WTC11 (cell line): ENCODE results near the gene HHIPL1. TPM values are rescaled to one million over a fixed set of nuclear protein-coding genes. Genes with fewer than 3 reads are reported as not detected.

Experiments
- ATAC-seq: fragments of 200-7000 bp; cut with Tn5 transposase; 2 replicates; pipeline ENCODE4 v1.10.0; 2021; ENCODE audit warnings: mild to moderate bottlenecking, moderate library complexity
- CTCF ChIA-PET: fragments of 300-600 bp; sonication (Branson Sonifier 250); formaldehyde crosslinking; loops from one replicate; lab custom pipeline; 2021; ENCODE audit warnings: antibody characterized with exemption; lab: Charles Lee
- POLR2A ChIA-PET: fragments of 350-600 bp; sonication (Branson Sonifier 250); formaldehyde crosslinking; loops from one replicate; lab custom pipeline; 2021; ENCODE audit warnings: antibody characterized with exemption; lab: Charles Lee
- DNase-seq: peaks from one replicate; pipeline ENCODE4 v3.0.0; 2021; ENCODE audit warnings: low spot score
- H3K27ac Mint-ChIP-seq: 2 replicates; pipeline ENCODE4 v1.8.0; 2021; ENCODE audit warnings: mixed read lengths
- H3K27me3 Mint-ChIP-seq: 2 replicates; pipeline ENCODE4 v1.8.0; 2021; ENCODE audit warnings: low read depth, mild to moderate bottlenecking, moderate library complexity, mixed read lengths
- H3K36me3 Mint-ChIP-seq: 2 replicates; pipeline ENCODE4 v1.8.0; 2021; ENCODE audit warnings: mixed read lengths
- H3K4me1 Mint-ChIP-seq: 2 replicates; pipeline ENCODE4 v1.8.0; 2022; ENCODE audit warnings: mixed read lengths
- H3K4me3 Mint-ChIP-seq: 2 replicates; pipeline ENCODE4 v1.8.0; 2021; ENCODE audit warnings: mild to moderate bottlenecking, moderate library complexity, mixed read lengths
- H3K9me3 Mint-ChIP-seq: 2 replicates; pipeline ENCODE4 v1.8.0; 2021; ENCODE audit warnings: mixed read lengths
- ATF1 ChIP-seq: sonication (generic); formaldehyde crosslinking; IDR thresholded peaks from 2 replicates; pipeline ENCODE4 v1.8.1; 2023; ENCODE audit warnings: mild to moderate bottlenecking, moderate library complexity, missing genetic modification reagents
- CDX4 ChIP-seq: fragments of 250-450 bp; sonication (Bioruptor Pico); IDR thresholded peaks from 2 replicates; pipeline ENCODE4 v1.9.0; 2021; ENCODE audit warnings: moderate library complexity, mild to moderate bottlenecking, inconsistent platforms, borderline replicate concordance
- CREM ChIP-seq: sonication (generic); formaldehyde crosslinking; IDR thresholded peaks from 2 replicates; pipeline ENCODE4 v1.8.1; 2022; ENCODE audit warnings: mild to moderate bottlenecking, missing genetic modification reagents, moderate library complexity
- E2F5 ChIP-seq: sonication (generic); formaldehyde crosslinking; IDR thresholded peaks from 2 replicates; pipeline ENCODE4 v1.8.1; 2022; ENCODE audit warnings: mild to moderate bottlenecking, moderate library complexity, missing genetic modification reagents
- FOXK1 ChIP-seq: sonication (generic); formaldehyde crosslinking; IDR thresholded peaks from 2 replicates; pipeline ENCODE4 v1.8.0; 2022; ENCODE audit warnings: mild to moderate bottlenecking, moderate library complexity, missing genetic modification reagents
- GABPB1 ChIP-seq: sonication (generic); formaldehyde crosslinking; IDR thresholded peaks from 2 replicates; pipeline ENCODE4 v1.8.1; 2023; ENCODE audit warnings: mild to moderate bottlenecking, missing genetic modification reagents
- HMGA2 ChIP-seq: fragments of 250-450 bp; sonication (Bioruptor Pico); IDR thresholded peaks from 2 replicates; pipeline ENCODE4 v1.4.0; 2021; ENCODE audit warnings: mild to moderate bottlenecking, moderate library complexity
- MAX ChIP-seq: sonication (generic); formaldehyde crosslinking; IDR thresholded peaks from 2 replicates; pipeline ENCODE4 v1.8.0; 2022; ENCODE audit warnings: mild to moderate bottlenecking, missing genetic modification reagents
- MYBL2 ChIP-seq: sonication (generic); formaldehyde crosslinking; IDR thresholded peaks from 2 replicates; pipeline ENCODE4 v1.8.1; 2023; ENCODE audit warnings: mild to moderate bottlenecking, moderate library complexity, missing genetic modification reagents
- NFATC4 ChIP-seq: fragments of 250-450 bp; sonication (Bioruptor Pico); IDR thresholded peaks from 2 replicates; pipeline ENCODE4 v1.9.0; 2021; ENCODE audit warnings: mild to moderate bottlenecking
- PRDM15 ChIP-seq: sonication (generic); formaldehyde crosslinking; IDR thresholded peaks from 2 replicates; pipeline ENCODE4 v1.8.0; 2022; ENCODE audit warnings: missing genetic modification reagents
- ZNF121 ChIP-seq: sonication (generic); formaldehyde crosslinking; IDR thresholded peaks from 2 replicates; pipeline ENCODE4 v1.8.0; 2023; ENCODE audit warnings: missing genetic modification reagents
- ZNF232 ChIP-seq: sonication (generic); formaldehyde crosslinking; IDR thresholded peaks from 2 replicates; pipeline ENCODE4 v1.8.0; 2022; ENCODE audit warnings: mild to moderate bottlenecking, missing genetic modification reagents
- ZNF396 ChIP-seq: fragments of 250-450 bp; sonication (Bioruptor Pico); IDR thresholded peaks from 2 replicates; pipeline ENCODE4 v1.8.0; 2021; ENCODE audit warnings: mild to moderate bottlenecking, moderate library complexity, borderline replicate concordance
- ZNF423 ChIP-seq: fragments of 250-450 bp; sonication (Bioruptor Pico); IDR thresholded peaks from 2 replicates; pipeline ENCODE4 v2.1.2; 2022; ENCODE audit warnings: mild to moderate bottlenecking, moderate library complexity
- ZNF512 ChIP-seq: sonication (generic); formaldehyde crosslinking; IDR thresholded peaks from 2 replicates; pipeline ENCODE4 v1.8.1; 2022; ENCODE audit warnings: missing genetic modification reagents, borderline replicate concordance
- total RNA-seq: library from RNA; stranded (reverse); gene quantifications from 3 replicates; pipeline ENCODE4 v1.2.3, GENCODE V29; 2021

Gene HHIPL1
- total RNA-seq, 1 experiment from 2014 or later = 1.5 TPM

- peak overlapping the region; percentile 85 for H3K4me3 Mint-ChIP-seq
- ATAC-seq = no peak
- ChIA-PET CTCF (interaction anchor here (0.8 to 6.1 kb wide), 11 partner anchors 9 to 88 kb away, joined by 3 to 31 read pairs (median 6); no protein-coding TSS in a partner anchor), POLR2A (no interaction called here)
- no peak overlapping the region for H3K27ac Mint-ChIP-seq
- H3K9me3 Mint-ChIP-seq = no peaks in the 10 kb centered on the region
- H3K36me3 Mint-ChIP-seq = no peaks in the 10 kb centered on the region
- peaks cover 26% of the 10 kb centered on the region for H3K4me1 Mint-ChIP-seq
- DNase-seq = peak; percentile 39
- TF ChIP-seq MYBL2 (CRISPR knock-in tag) (0 out of 2 replicates have a peak, but pooled peaks have one; percentile 43), E2F5 (CRISPR knock-in tag) (no peak), ATF1 (0 out of 2 replicates have a peak, but pooled peaks have one; percentile 48), CREM (CRISPR knock-in tag) (0 out of 2 replicates have a peak, but pooled peaks have one; percentile 20), ZNF423 (CRISPR knock-in tag) (peak; percentile 67)
- TF ChIP-seq, all 79 proteins: peak for 4
- H3K27me3 Mint-ChIP-seq = peaks cover 34% of the 10 kb centered on the region
These were observed 39.5 kb upstream of the HHIPL1 start for GRCh38 chr14:99605299-99605961.

GRCh38 chr14:99606359-99606758, 38.6 kb upstream of the HHIPL1 start:
- Mint-ChIP-seq H3K4me1 (peaks cover 20% of the 10 kb centered on the region), H3K27ac (no peak overlapping the region), H3K36me3 (no peaks in the 10 kb centered on the region), H3K9me3 (no peaks in the 10 kb centered on the region), H3K4me3 (0 out of 2 replicates have a peak overlapping the region, but pooled peaks have one; percentile 16), H3K27me3 (peaks cover 34% of the 10 kb centered on the region)
- CTCF ChIA-PET = interaction anchor here (0.6 to 6.1 kb wide), 11 partner anchors 12 to 190 kb away, joined by 3 to 31 read pairs (median 6); no protein-coding TSS in a partner anchor
- TF ChIP-seq ZNF396 = no peak
- TF ChIP-seq FOXK1 (CRISPR knock-in tag) = no peak
- no peak for TF ChIP-seq GABPB1 (CRISPR knock-in tag)
- no peak for TF ChIP-seq ZNF512 (CRISPR knock-in tag)
- TF ChIP-seq ZNF121 (CRISPR knock-in tag) = no peak
- no peak for TF ChIP-seq MYBL2 (CRISPR knock-in tag)
- no peak for TF ChIP-seq NFATC4 (CRISPR knock-in tag)
- TF ChIP-seq E2F5 (CRISPR knock-in tag) = no peak
- TF ChIP-seq CDX4 (CRISPR knock-in tag) = no peak
- no peak for TF ChIP-seq PRDM15
- no peak for TF ChIP-seq ZNF232 (CRISPR knock-in tag)
- TF ChIP-seq ATF1 = no peak
- no peak for TF ChIP-seq HMGA2 (CRISPR knock-in tag)
- no peak for TF ChIP-seq MAX (CRISPR knock-in tag)
- TF ChIP-seq, all 79 proteins: peak for 0
- ATAC-seq (no peak), DNase-seq (no peak)
- POLR2A ChIA-PET = no interaction called here
